ENCODE results near the gene STARD4.

Gene STARD4

GRCh38 chr5:111472579-111472978, 39.8 kb downstream of the STARD4 start:
- TF ChIP-seq GATA1 (IDR thresholded peaks at IDR 0.05; ENCODE audit: low read depth, low read length), result no peak
- no peak for TF ChIP-seq POLR2A (IDR thresholded peaks at IDR 0.05; ENCODE audit: low read length)
- peak; percentile 35 to 53 for DNase-seq

GRCh38 chr5:111472096-111472495, 40.2 kb downstream of the STARD4 start:
- TF ChIP-seq POLR2A (IDR thresholded peaks at IDR 0.05; ENCODE audit: low read length) (no peak), GATA1 (IDR thresholded peaks at IDR 0.05; ENCODE audit: low read depth, low read length) (no peak)
- no peak for DNase-seq

- TF ChIP-seq GATA1 (IDR thresholded peaks at IDR 0.05; ENCODE audit: low read depth, low read length), result no peak
- no peak for TF ChIP-seq POLR2A (IDR thresholded peaks at IDR 0.05; ENCODE audit: low read length)
These were observed 42.4 kb downstream of the STARD4 start for GRCh38 chr5:111469903-111470302.

GRCh38 chr5:111469293-111469896, 42.9 kb downstream of the STARD4 start:
- DNase-seq, result no peak
- TF ChIP-seq GATA1 (IDR thresholded peaks at IDR 0.05; ENCODE audit: low read depth, low read length) (no peak), POLR2A (IDR thresholded peaks at IDR 0.05; ENCODE audit: low read length) (no peak)

More at GRCh38 chr5:111469903-111470302, 42.4 kb downstream of the STARD4 start:
- DNase-seq, result no peak

GRCh38 chr5:111463311-111463710, 49.0 kb downstream of the STARD4 start:
- DNase-seq, result no peak
- no peak for TF ChIP-seq POLR2A (IDR thresholded peaks at IDR 0.05; ENCODE audit: low read length)
- TF ChIP-seq GATA1 (IDR thresholded peaks at IDR 0.05; ENCODE audit: low read depth, low read length), result no peak

GRCh38 chr5:111461934-111462333, 50.4 kb downstream of the STARD4 start:
- TF ChIP-seq POLR2A (IDR thresholded peaks at IDR 0.05; ENCODE audit: low read length) (no peak), GATA1 (IDR thresholded peaks at IDR 0.05; ENCODE audit: low read depth, low read length) (no peak)
- no peak for DNase-seq

- TF ChIP-seq POLR2A (IDR thresholded peaks at IDR 0.05; ENCODE audit: low read length), result no peak
- TF ChIP-seq GATA1 (IDR thresholded peaks at IDR 0.05; ENCODE audit: low read depth, low read length), result no peak
- no peak for DNase-seq
These were observed 51.1 kb downstream of the STARD4 start for GRCh38 chr5:111461255-111461671.

GRCh38 chr5:111454776-111455175, 57.6 kb downstream of the STARD4 start:
- TF ChIP-seq GATA1 (IDR thresholded peaks at IDR 0.05; ENCODE audit: low read depth, low read length), result no peak
- TF ChIP-seq POLR2A (IDR thresholded peaks at IDR 0.05; ENCODE audit: low read length), result no peak
- no peak for DNase-seq

- TF ChIP-seq POLR2A (IDR thresholded peaks at IDR 0.05; ENCODE audit: low read length) (no peak), GATA1 (IDR thresholded peaks at IDR 0.05; ENCODE audit: low read depth, low read length) (no peak)
- no peak for DNase-seq
These were observed 58.1 kb downstream of the STARD4 start for GRCh38 chr5:111454198-111454622.

GRCh38 chr5:111453747-111454146, 58.6 kb downstream of the STARD4 start:
- TF ChIP-seq GATA1 (IDR thresholded peaks at IDR 0.05; ENCODE audit: low read depth, low read length) (no peak), POLR2A (IDR thresholded peaks at IDR 0.05; ENCODE audit: low read length) (no peak)
- DNase-seq, result no peak

GRCh38 chr5:111453295-111453694, 59.0 kb downstream of the STARD4 start:
- TF ChIP-seq POLR2A (IDR thresholded peaks at IDR 0.05; ENCODE audit: low read length), result no peak
- TF ChIP-seq GATA1 (IDR thresholded peaks at IDR 0.05; ENCODE audit: low read depth, low read length), result no peak

GRCh38 chr5:111447822-111448221, 64.5 kb downstream of the STARD4 start:
- no peak for DNase-seq
- TF ChIP-seq GATA1 (IDR thresholded peaks at IDR 0.05; ENCODE audit: low read depth, low read length) (no peak), POLR2A (IDR thresholded peaks at IDR 0.05; ENCODE audit: low read length) (no peak)

More at GRCh38 chr5:111453295-111453694, 59.0 kb downstream of the STARD4 start:
- DNase-seq, result no peak

- no peak for DNase-seq
- no peak for TF ChIP-seq POLR2A (IDR thresholded peaks at IDR 0.05; ENCODE audit: low read length)
- TF ChIP-seq GATA1 (IDR thresholded peaks at IDR 0.05; ENCODE audit: low read depth, low read length), result no peak
These were observed 65.2 kb downstream of the STARD4 start for GRCh38 chr5:111447099-111447498.
